Measurements from ENCODE around the gene SH3BP1.

GRCh38 chr22:37654563-37655251 is 15.2 kb downstream of the SH3BP1 start:
- TF ChIP-seq POLR2A (IDR thresholded peaks at IDR 0.05): no peak
- no peak for TF ChIP-seq CTCF (IDR thresholded peaks at IDR 0.05)

Measured in esophagus squamous epithelium (tissue), 4 donors.